ENCODE measurements around the gene EPN2.

DNA sequence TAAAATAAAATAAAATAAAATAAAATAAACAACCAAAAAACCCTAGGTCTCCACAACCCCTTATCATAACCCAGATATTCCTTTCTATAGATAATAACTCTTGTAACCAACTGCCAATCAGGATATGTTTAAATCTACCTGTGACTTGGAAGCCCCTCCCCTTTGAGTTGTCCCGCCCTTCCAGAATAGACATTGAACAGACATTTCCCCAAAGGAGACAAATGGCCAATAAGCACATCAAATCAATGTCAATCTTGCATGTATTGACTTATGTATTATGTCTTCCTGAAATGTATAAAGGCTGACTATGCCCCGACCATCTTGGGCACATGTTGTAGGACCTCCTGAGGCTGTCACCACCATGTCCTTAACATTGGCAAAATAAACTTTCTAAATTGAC, 139.6 kb downstream of the EPN2 start:
- no peak for TF ChIP-seq POLR2AphosphoS5 (IDR thresholded peaks at IDR 0.05; ENCODE audit: low read depth, low read length)
- TF ChIP-seq, protein P1, sequence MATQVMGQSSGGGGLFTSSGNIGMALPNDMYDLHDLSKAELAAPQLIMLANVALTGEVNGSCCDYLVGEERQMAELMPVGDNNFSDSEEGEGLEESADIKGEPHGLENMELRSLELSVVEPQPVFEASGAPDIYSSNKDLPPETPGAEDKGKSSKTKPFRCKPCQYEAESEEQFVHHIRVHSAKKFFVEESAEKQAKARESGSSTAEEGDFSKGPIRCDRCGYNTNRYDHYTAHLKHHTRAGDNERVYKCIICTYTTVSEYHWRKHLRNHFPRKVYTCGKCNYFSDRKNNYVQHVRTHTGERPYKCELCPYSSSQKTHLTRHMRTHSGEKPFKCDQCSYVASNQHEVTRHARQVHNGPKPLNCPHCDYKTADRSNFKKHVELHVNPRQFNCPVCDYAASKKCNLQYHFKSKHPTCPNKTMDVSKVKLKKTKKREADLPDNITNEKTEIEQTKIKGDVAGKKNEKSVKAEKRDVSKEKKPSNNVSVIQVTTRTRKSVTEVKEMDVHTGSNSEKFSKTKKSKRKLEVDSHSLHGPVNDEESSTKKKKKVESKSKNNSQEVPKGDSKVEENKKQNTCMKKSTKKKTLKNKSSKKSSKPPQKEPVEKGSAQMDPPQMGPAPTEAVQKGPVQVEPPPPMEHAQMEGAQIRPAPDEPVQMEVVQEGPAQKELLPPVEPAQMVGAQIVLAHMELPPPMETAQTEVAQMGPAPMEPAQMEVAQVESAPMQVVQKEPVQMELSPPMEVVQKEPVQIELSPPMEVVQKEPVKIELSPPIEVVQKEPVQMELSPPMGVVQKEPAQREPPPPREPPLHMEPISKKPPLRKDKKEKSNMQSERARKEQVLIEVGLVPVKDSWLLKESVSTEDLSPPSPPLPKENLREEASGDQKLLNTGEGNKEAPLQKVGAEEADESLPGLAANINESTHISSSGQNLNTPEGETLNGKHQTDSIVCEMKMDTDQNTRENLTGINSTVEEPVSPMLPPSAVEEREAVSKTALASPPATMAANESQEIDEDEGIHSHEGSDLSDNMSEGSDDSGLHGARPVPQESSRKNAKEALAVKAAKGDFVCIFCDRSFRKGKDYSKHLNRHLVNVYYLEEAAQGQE (IDR thresholded peaks at IDR 0.05; ENCODE audit: insufficient read depth in 1 of 2, low read depth in 2 of 2, low read length in 2 of 2): no peak
